PC-9 (cell line): ENCODE measurements around the gene RXYLT1.

Experiments
- EZH2 ChIP-seq: fragments of 200-600 bp; sonication (generic); IDR thresholded peaks from 2 replicates; pipeline ENCODE4 v1.8.0; 2017; ENCODE audit warnings: antibody characterized with exemption, low read depth
- TF ChIP-seq, protein P1 (sequence below): fragments of 200-600 bp; sonication (generic); conservative IDR thresholded peaks from 2 replicates; pipeline ENCODE4 v1.6.1; 2017; ENCODE audit warnings: mixed run types, antibody characterized with exemption, mild to moderate bottlenecking, moderate library complexity

DNA sequence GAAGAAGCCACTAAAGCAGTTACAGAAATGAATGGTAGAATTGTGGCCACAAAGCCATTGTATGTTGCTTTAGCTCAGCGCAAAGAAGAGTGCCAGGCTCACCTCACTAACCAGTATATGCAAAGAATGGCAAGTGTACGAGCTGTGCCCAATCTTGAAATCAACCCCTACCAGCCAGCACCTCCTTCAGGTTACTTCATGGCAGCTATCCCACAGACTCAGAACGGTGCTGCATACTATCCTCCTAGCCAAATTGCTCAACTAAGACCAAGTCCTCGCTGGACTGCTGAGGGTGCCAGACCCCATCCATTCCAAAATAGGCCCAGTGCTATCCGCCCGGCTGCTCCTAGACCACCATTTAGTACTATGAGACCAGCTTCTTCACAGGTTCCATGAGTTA lies 43.3 kb downstream of the RXYLT1 start:
- TF ChIP-seq, protein P1, sequence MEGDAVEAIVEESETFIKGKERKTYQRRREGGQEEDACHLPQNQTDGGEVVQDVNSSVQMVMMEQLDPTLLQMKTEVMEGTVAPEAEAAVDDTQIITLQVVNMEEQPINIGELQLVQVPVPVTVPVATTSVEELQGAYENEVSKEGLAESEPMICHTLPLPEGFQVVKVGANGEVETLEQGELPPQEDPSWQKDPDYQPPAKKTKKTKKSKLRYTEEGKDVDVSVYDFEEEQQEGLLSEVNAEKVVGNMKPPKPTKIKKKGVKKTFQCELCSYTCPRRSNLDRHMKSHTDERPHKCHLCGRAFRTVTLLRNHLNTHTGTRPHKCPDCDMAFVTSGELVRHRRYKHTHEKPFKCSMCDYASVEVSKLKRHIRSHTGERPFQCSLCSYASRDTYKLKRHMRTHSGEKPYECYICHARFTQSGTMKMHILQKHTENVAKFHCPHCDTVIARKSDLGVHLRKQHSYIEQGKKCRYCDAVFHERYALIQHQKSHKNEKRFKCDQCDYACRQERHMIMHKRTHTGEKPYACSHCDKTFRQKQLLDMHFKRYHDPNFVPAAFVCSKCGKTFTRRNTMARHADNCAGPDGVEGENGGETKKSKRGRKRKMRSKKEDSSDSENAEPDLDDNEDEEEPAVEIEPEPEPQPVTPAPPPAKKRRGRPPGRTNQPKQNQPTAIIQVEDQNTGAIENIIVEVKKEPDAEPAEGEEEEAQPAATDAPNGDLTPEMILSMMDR, result no peak
- TF ChIP-seq EZH2, result no peak
